GM12878 (cell line): ENCODE data around the gene CHN2. TPM values are rescaled to one million over a fixed set of nuclear protein-coding genes. Genes with fewer than 3 reads are reported as not detected.

Source experiments
- ATAC-seq: fragments of 200-7000 bp; cut with Tn5 transposase; 3 replicates; pipeline ENCODE4 v1.9.1; 2020; ENCODE audit warnings: mild to moderate bottlenecking, moderate library complexity
- BruUV-seq: library from RNA; stranded (reverse); fragments of 400-500 nt; replicated peaks from 2 replicates; lab custom pipeline; 2021; lab: Mats Ljungman, UMichigan
- CTCF ChIA-PET: fragments of 300-600 bp; sonication (Branson Sonifier 250); formaldehyde crosslinking; extraction: SDS; loops from one replicate; lab custom pipeline; 2021; ENCODE audit warnings: inconsistent platforms; lab: Yijun Ruan, JAX
- POLR2A ChIA-PET: fragments of 350-600 bp; formaldehyde crosslinking; extraction: SDS; loops from one replicate; lab custom pipeline; 2021; ENCODE audit warnings: inconsistent platforms; lab: Charles Lee
- RAD21 ChIA-PET: fragments of 300-600 bp; sonication (Branson Sonifier 250); formaldehyde crosslinking; loops from one replicate; lab custom pipeline; 2023; ENCODE audit warnings: antibody characterized with exemption; ENCODE audit not compliant: unreplicated experiment; lab: Charles Lee
- SMC1A ChIA-PET: fragments of 300-600 bp; sonication (Branson Sonifier 250); formaldehyde crosslinking; loops from one replicate; lab custom pipeline; 2023; ENCODE audit not compliant: unreplicated experiment, uncharacterized antibody; lab: Charles Lee
- DNase-seq: peaks from one replicate; pipeline ENCODE4 v3.0.0-alpha.2; 2011; ENCODE audit warnings: low read depth, low spot score
- FAIRE-seq: peaks from 3 replicates; lab custom pipeline; 2011; peaks lifted over from hg19 to GRCh38; lab: Jason Lieb, UNC
- H2AFZ ChIP-seq: 2 replicates; pipeline ENCODE4 v1.6.0; 2011; ENCODE audit warnings: low read depth, low read length, control low read depth; ENCODE audit not compliant: control insufficient read depth
- H3K27ac ChIP-seq: 2 replicates; pipeline ENCODE4 v1.5.1; 2011; ENCODE audit warnings: control low read depth; ENCODE audit not compliant: control insufficient read depth, insufficient read depth
- H3K27me3 ChIP-seq, 2 experiments: replicated peaks in 1 of 2; 2 replicates each; pipeline versions ENCODE4 v1.6.0 to v1.6.1; 2011; ENCODE audit warnings: low read length in 1 of 2; ENCODE audit not compliant: control insufficient read depth in 2 of 2, insufficient read depth in 2 of 2
- H3K36me3 ChIP-seq, 2 experiments: 2 replicates each; pipeline ENCODE4 v1.5.1; 2011; ENCODE audit warnings: low read length in 1 of 2; ENCODE audit not compliant: control insufficient read depth in 2 of 2, insufficient read depth in 2 of 2
- H3K4me1 ChIP-seq: 2 replicates; pipeline ENCODE4 v1.6.1; 2011; ENCODE audit warnings: mild to moderate bottlenecking, low read length, moderate library complexity, mixed read lengths; ENCODE audit not compliant: control insufficient read depth, insufficient read depth
- H3K4me2 ChIP-seq: 2 replicates; pipeline ENCODE4 v1.6.0; 2011; ENCODE audit warnings: control low read depth; ENCODE audit not compliant: control insufficient read depth, insufficient read depth
- H3K4me3 ChIP-seq: fragments of 200-600 bp; sonication (generic); 2 replicates; pipeline ENCODE4 v1.5.1; 2016
- H3K79me2 ChIP-seq: 2 replicates; pipeline ENCODE4 v1.6.0; 2011; ENCODE audit warnings: low read length; ENCODE audit not compliant: control insufficient read depth, insufficient read depth
- H3K9ac ChIP-seq: 2 replicates; pipeline ENCODE4 v1.8.0; 2011; ENCODE audit warnings: low read length, control low read depth, mixed read lengths; ENCODE audit not compliant: control insufficient read depth, insufficient read depth
- H3K9me3 ChIP-seq: replicated peaks from 3 replicates; pipeline ENCODE4 v1.5.1; 2011; ENCODE audit warnings: mild to moderate bottlenecking, low read length; ENCODE audit not compliant: control insufficient read depth, insufficient read depth
- H4K20me1 ChIP-seq: 2 replicates; pipeline ENCODE4 v1.6.0; 2011; ENCODE audit not compliant: control insufficient read depth, insufficient read depth
- CBFB ChIP-seq: IDR thresholded peaks from 2 replicates; pipeline ENCODE4 v1.6.1; 2016; ENCODE audit warnings: antibody characterized with exemption, low read depth
- ESRRA ChIP-seq: IDR thresholded peaks from 2 replicates; pipeline ENCODE4 v1.6.1; 2012; ENCODE audit warnings: mild to moderate bottlenecking, low read length, improper control_type of control experiment
- IRF3 ChIP-seq: fragments of 450-650 bp; IDR thresholded peaks from 2 replicates; pipeline ENCODE4 v1.6.1; 2014; ENCODE audit warnings: mild to moderate bottlenecking
- JUNB ChIP-seq: IDR thresholded peaks from 2 replicates; pipeline ENCODE4 v1.6.1; 2016; ENCODE audit warnings: antibody characterized with exemption, mild to moderate bottlenecking
- ZBTB11 ChIP-seq: fragments of 450-650 bp; formaldehyde crosslinking; IDR thresholded peaks from 2 replicates; pipeline ENCODE4 v1.5.0; 2022; ENCODE audit warnings: mild to moderate bottlenecking, missing genetic modification characterization
- WGBS: methylation state at CpG from one replicate; pipeline ENCODE4 v1.1.6; 2016; ENCODE audit warnings: low lambda C conversion rate; ENCODE audit not compliant: insufficient replicate concordance, insufficient coverage; ENCODE audit errors: missing lambda C conversion rate; 5-methylcytosine and 5-hydroxymethylcytosine counted together
- in situ Hi-C: fragments of 300-500 bp; cut with MboI; formaldehyde crosslinking; loops from 9 replicates; pipeline ENCODE4 v1.14.3; 2018; ENCODE audit warnings: mixed read lengths
- intact Hi-C: fragments of 100-400 bp; cut with micrococcal nuclease; formaldehyde crosslinking; loops from one replicate; pipeline ENCODE4 v1.14.2; 2022; ENCODE audit not compliant: unreplicated experiment
- polyA plus RNA-seq, 11 experiments: library from polyadenylated mRNA; depleted of rRNA in 4 of 11; unstranded in 6 of 11; stranded (reverse) in 5 of 11; fragments of >200 nt; fragmentation: Nextera tagmentation in 4 of 11; fragmentation: Illumina TruSeq in 1 of 11; extraction: Ambion mirVana in 4 of 11; extraction: Trizol in 1 of 11; gene quantifications; 1 replicate in 1 of 11; 2 replicates in 10 of 11; pipeline versions ENCODE4 v1.2.1 to v1.2.3, GENCODE V29; 2011 to 2016; ENCODE audit warnings: inconsistent platforms in 2 of 11, missing spikeins in 2 of 11, low read depth in 1 of 11
- total RNA-seq, 4 experiments: library from RNA; depleted of rRNA in 3 of 4; stranded (reverse); fragments of >200 nt in 3 of 4; fragmentation: Illumina TruSeq in 1 of 4; extraction: Trizol in 1 of 4; gene quantifications; 2 replicates each; pipeline versions ENCODE4 v1.2.1 to v1.2.3, GENCODE V29; 2013 to 2021
- TF ChIP-seq, protein P1 (sequence below): fragments of 450-650 bp; IDR thresholded peaks from 2 replicates; pipeline ENCODE4 v1.6.1; 2017; ENCODE audit warnings: borderline replicate concordance

The CHN2 gene
- total and polyA plus RNA-seq, 10 of the 15 experiments (the other 5 are each of a cell fraction or from before 2014, with no cell fraction given) = 0.11 to 3.8 (median 0.37) TPM; not detected in 2

DNA sequence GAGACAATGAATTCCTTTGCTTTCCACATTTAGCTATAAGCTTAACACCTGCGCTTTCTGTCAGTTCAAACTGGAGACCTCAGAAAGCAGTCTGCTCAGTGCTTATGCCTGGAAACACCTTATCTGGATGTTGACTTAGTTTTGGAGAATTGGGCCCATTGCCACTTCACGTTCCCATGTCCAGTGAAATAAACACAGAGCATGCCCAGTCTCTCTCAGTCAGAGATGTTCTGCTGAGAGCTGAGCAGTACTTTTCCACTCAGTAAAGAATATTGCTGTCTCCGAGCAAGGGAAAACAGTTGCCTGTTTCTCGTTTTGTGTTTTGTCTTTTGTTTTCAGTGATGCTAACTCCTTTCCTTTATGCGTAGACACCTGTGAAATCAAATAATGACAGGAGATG, 285.9 kb downstream of the CHN2 start:
- Histone ChIP-seq H3K79me2 (no peaks in the 10 kb centered on the region), H3K4me1 (no peaks in the 10 kb centered on the region), H3K9ac (no peak overlapping the region), H3K4me3 (no peak overlapping the region), H3K27ac (no peak overlapping the region), H2AFZ (no peak overlapping the region), H3K36me3 (no peaks in the 10 kb centered on the region), H3K4me2 (no peak overlapping the region), H3K9me3 (no peaks in the 10 kb centered on the region), H4K20me1 (no peaks in the 10 kb centered on the region), H3K27me3 (no peaks in the 10 kb centered on the region)
- ChIA-PET SMC1A (no interaction called here), CTCF (no interaction called here), RAD21 (no interaction called here), POLR2A (no interaction called here)
- no peak for FAIRE-seq
- intact Hi-C loops (no loop called here), in situ Hi-C loops (no loop called here)
- TF ChIP-seq ESRRA (no peak), ZBTB11 (CRISPR knock-in tag) (no peak), IRF3 (no peak), JUNB (no peak), CBFB (no peak)
- TF ChIP-seq, protein P1, sequence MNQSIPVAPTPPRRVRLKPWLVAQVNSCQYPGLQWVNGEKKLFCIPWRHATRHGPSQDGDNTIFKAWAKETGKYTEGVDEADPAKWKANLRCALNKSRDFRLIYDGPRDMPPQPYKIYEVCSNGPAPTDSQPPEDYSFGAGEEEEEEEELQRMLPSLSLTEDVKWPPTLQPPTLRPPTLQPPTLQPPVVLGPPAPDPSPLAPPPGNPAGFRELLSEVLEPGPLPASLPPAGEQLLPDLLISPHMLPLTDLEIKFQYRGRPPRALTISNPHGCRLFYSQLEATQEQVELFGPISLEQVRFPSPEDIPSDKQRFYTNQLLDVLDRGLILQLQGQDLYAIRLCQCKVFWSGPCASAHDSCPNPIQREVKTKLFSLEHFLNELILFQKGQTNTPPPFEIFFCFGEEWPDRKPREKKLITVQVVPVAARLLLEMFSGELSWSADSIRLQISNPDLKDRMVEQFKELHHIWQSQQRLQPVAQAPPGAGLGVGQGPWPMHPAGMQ = no peak
- ATAC-seq = no peak
- no TSS peak for BruUV-seq
- WGBS = 38% methylated on average over 5 of the region's 5 CpGs
- DNase-seq = no peak
